Measurements from ENCODE around the gene AXIN1.
A peak's percentile ranks its signal among the peaks of the same experiment; 100 is the strongest.

AXIN1 gene

GRCh38 chr16:371515-372301 is 19.2 kb upstream of the AXIN1 start:
- no peak for TF ChIP-seq CTCF (conservative IDR thresholded peaks at IDR 0.05; ENCODE audit: low read depth, low read length)
- H3K4me3 ChIP-seq (ENCODE audit: low read length): no peak overlapping the region
- DNase-seq (ENCODE audit: low read depth): no peak

- TF ChIP-seq CTCF (conservative IDR thresholded peaks at IDR 0.05; ENCODE audit: low read depth, low read length): no peak
- DNase-seq (ENCODE audit: low read depth): no peak
- peak overlapping the region; percentile 39 for H3K4me3 ChIP-seq (ENCODE audit: low read length)
Measured at GRCh38 chr16:370979-371514, 18.5 kb upstream of the AXIN1 start.

GRCh38 chr16:370443-370842 is 17.9 kb upstream of the AXIN1 start, which contains the start of gene MRPL28:
MRPL28 (minus strand) TSS chr16:370538; CDS start chr16:370218, 320 bp downstream.
- peak within 1 kb of the TSS; percentile 39 for H3K4me3 ChIP-seq (ENCODE audit: low read length)
- TF ChIP-seq CTCF (conservative IDR thresholded peaks at IDR 0.05; ENCODE audit: low read depth, low read length): no peak
- DNase-seq (ENCODE audit: low read depth): peak; percentile 72

GRCh38 chr16:369866-370436 is 17.4 kb upstream of the AXIN1 start:
- no peak for DNase-seq (ENCODE audit: low read depth)
- no peak for TF ChIP-seq CTCF (conservative IDR thresholded peaks at IDR 0.05; ENCODE audit: low read depth, low read length)
- peak overlapping the region; percentile 39 for H3K4me3 ChIP-seq (ENCODE audit: low read length)

GRCh38 chr16:369275-369865 is 16.8 kb upstream of the AXIN1 start:
- peak overlapping the region; percentile 39 for H3K4me3 ChIP-seq (ENCODE audit: low read length)
- TF ChIP-seq CTCF (conservative IDR thresholded peaks at IDR 0.05; ENCODE audit: low read depth, low read length): no peak
- no peak for DNase-seq (ENCODE audit: low read depth)

GRCh38 chr16:368388-369158 is 16.1 kb upstream of the AXIN1 start:
- no peak for DNase-seq (ENCODE audit: low read depth)
- no peak for TF ChIP-seq CTCF (conservative IDR thresholded peaks at IDR 0.05; ENCODE audit: low read depth, low read length)
- no peak overlapping the region for H3K4me3 ChIP-seq (ENCODE audit: low read length)

Data from retinal pigment epithelial cell (primary cell).